NCI-H748 (cell line): ENCODE measurements around the gene SH2D1A.
"Not testable (repeated sequence)": the region's sequence is repeated elsewhere in the genome, so short reads cannot be mapped to it uniquely, and the experiment has no call there.

ENCODE experiments used
- DNase-seq: peaks from one replicate; lab custom pipeline; 2025; ENCODE audit not compliant: unreplicated experiment; lab: John Stamatoyannopoulos, UW

The SH2D1A gene

DNA sequence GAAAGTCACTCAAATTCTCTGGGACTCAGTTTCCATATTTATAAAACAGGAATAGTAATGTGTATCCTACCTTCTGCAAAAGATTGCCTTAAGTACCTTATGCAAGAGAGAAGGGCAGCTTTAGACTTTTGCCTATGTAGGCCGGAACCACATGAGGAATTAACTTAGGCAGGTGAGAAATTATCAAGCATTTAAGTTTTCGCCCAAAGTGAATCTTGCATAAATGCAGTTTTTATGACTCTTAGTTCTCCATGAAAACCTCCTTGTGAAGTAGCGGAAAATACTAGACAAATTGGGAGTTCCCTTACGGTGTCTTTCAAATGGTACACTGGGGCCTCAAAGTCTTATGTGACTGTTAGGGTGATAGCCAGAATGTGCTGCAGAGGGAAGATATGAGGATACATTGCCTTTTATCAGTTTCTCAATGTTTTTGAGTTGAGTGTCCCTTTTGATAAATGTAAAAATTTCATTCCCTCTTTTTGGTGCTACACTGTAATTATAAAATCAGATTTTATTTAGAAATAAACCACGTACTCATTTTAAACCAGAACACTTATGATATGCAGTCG, 2.6 kb downstream of the SH2D1A start:
- no peak for DNase-seq

DNA sequence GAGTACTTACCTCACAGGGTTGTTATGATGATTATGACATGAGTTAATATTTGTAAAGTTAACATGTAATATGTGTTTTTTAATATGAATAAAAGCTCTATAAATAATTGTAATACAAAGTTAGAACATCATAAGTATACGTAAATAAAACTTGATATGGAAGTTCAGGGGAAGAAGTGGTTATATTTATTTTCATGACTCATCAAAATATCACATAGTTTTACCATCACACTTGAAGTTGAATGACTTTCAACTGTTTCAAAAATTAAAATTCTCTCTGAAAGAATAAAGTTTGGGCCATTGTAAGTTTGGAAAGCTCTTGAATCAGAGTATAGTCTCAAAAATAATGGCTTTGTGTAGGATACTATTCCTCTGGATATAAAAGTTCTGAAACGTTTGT, 8.3 kb downstream of the SH2D1A start:
- no peak for DNase-seq

DNA sequence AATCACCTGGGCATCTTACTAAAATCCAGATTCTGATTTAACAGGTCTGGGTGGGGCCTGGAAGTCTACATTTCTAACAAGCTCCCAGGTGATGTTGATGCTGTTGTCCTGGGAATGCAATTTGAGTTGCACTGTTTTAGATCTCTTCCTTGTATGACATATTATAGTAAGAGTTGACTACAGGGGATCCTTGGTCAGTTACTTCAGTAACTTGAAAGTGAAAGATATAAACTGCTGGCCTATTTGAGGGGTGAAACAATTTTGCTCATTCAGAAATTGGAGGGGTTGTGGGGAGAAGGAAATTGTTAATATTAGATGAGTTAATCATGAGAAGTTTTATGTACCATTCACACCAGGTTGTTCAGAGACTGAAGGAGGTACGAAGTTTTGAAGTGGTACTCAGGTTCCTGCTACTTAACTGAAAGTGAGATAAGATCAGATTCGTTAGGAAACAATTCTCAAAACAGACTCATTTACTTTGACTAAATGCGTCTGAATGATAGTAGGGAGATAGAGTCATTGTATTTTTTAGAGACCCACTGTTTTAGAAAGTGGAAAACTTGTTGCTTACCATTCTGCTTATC, 12.5 kb downstream of the SH2D1A start:
- no peak for DNase-seq

DNA sequence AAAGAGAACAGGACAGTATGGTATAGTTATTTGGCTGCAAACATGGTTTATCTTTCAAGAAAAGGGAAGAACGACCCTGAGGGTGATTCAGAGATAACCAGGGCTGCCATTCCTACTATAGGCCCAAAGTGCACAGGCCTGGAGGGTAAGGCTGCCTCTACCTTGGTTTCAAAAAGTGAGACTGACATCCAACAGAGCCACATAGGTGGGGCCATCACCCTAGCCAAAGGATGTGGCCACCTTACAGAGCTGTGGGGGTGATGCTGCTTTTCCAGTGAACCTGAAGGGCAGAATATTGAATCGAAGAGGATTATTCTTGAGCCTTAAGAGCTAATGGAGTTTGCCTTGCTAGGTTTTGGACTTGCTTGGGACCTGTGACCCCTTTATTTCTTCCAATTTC, 15.7 kb downstream of the SH2D1A start:
- DNase-seq, result no peak

DNA sequence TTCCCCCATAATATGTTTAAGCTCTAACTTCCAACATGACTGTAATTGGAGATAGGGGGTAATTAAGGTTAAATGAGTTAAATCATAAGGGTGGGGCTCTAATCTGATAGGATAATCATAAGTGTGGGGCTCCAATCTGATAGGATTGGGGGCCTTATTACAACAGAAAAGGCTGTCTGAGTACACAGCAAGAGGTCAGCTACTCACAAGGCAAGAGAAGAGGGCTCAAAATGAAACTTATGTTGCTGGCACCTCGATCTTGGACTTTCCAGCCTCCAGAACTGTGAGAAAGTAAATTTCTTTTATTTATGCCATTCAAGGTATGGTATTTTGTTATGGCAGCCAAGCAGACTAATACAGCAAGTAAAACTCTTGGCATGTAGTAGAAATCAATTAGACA, 16.4 kb downstream of the SH2D1A start:
- DNase-seq, result no peak

DNA sequence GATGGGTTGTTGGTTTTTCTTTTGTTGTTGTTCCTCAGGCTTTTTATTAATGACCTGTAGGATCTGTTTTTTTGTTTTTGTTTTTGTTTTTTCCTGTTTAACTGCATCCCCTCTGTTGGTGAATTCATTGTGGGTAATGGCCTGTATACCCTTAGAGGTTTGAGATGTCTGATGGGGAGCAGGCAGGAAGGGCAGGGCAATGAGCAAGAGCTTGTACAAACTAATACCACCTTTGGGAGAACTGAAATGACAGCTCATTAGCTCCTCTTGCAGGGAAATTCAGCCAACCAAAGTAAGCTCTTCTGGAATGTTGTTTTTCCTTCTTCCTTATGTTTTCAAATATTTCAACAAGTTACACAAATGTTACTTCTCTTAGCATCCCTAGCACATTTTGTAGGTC, 23.4 kb downstream of the SH2D1A start:
- no peak for DNase-seq

DNA sequence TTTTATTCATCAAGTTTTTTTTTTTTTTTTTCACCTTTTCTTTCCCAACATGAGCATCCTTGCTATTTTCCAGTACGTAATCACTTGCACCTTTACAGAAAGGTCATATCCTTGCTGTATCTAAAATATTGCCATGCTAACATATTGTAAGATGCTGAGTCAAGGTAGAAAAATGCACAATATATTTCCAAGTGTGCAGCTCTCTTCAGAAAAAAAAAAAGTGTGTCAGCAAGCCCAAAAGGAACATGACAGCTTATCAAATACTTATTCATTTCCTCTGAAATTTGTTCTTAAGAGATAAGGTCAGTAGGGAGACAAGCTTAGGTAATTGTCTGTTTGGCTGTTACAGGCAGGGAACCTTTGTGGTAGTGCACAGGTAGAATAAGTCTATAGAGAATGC, 27.0 kb downstream of the SH2D1A start:
- DNase-seq, result no peak

DNA sequence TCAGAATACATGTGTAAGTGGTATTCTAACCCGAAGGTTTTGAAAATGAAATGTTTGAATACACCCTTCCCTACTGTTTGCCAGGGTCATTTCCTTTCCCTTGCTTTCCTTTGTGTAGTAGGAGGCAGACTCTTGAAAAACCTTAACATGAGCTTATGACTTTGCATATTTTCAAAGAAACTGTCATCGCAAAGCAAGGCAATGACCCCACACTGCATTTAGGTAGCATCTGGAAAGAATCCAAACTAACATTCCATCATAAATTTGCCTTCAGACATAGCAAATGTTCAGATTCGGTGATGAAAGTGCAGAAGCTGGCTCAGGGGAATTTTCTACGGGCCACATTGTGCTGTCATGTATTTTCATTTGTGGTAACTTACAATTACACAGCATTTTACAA, 32.3 kb downstream of the SH2D1A start:
- no peak for DNase-seq

DNA sequence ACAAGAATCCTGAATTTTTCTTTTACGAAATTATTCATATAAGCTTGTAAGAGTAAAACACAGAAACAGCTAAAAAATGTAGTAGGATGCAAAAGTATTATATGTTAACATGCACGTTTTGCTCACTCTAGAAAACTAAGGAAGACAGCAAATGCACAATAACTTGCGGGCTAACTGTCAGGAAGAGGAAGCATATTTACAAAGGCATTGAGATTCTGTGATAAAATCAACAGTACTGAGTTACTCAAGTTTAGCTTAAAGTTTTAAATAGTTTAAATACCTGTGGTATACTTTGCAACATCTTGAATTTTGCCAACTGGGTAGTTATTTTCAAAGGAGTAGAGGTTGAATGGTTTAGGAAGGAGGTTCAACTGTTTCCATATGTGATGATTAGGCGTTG, 37.0 kb downstream of the SH2D1A start:
- DNase-seq, result no peak

DNA sequence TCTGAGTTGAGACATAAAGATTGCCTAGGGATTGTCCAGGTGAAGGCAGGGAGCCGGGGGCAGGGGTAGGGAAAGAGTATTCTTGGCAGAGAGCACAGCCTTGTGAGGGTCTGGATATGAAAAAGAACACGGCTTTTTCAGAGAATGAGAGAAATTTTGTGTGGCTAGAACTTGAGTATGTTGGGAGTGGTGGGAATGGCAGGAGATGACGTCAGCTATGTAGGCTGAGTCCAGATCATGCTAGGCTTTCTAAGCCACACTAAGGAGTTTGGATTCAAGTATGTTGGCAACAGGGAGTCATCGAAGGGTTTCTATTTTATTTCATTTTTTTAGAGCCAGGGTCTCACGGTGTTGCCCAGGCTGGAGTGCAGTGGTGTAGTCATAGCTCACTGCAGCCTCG, 40.0 kb downstream of the SH2D1A start:
- no peak for DNase-seq

DNA sequence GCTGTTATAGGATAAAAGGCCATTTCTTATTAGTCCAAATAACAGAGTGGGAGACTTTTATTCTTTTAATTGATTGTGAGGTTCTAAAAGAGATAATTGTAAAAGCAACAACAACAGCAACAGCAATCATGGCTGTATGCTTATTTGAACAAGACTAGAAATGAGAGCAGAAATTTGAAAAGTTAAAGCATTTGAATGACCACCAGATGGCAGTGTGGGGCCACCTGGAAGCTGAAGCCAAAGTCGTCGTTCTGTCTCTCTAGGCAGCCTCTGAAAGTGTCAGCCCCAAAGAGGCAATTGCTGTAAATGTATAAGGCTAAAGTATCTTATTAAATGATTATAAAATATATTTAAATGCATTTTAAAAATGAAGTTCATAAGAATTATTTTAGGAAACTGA, 42.2 kb downstream of the SH2D1A start:
- DNase-seq, result peak; percentile 59

DNA sequence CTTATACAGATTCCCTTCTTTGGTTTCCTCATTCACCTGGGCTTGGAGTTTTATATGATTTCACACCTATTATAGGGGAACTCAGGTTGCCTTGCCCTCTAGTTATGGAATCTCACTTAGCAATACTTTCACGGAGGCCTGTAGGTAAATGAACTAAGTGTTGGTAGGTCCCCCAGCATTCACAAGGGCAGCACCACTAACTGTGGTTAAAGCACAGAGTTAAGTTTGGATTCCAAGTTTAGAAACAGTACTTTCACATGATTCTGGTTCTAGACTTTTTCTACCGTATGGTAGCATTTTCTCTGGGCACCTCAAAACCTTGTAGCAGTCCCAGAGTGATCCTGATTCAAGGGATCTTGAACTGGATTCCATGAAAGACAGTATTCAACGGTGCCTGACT, 46.4 kb downstream of the SH2D1A start:
- no peak for DNase-seq

DNA sequence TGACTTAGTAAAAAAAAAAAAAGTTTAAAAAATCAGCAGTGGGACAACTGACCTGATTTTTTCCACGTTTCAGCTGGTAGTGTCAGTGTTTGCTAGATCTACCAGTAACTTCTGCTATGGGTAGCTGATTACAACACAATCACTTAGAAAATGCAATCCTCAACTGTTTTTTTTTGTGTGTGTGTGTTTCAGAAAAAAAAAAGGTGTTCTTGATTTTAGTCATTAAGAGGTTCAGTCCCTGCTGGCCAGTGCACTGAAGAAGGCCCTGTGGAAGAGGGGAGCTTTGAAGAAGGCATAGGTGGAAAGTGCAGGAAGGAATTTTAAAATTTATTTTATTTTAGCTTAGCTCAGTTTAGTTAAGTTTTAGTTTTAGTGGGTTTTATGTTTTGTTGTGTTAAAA, 46.9 kb downstream of the SH2D1A start:
- no peak for DNase-seq

DNA sequence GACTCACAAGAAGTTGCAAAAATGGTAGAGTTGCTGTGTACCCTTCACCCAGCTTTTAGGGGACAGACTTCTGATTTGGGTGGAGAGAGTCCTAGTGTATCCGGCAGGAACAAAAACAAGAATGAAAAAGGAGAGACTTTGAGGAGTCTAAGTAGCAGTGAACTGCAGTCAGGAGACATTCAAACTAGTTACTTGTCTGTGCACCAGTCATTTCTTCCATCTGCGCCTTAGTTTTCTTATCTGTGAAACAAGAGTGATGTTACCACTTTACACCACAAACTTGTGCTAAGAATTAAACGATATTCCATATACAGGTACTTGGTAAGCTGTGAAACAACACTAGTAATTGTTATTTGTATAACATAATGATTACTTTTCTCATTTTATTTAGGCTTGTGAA, 47.3 kb downstream of the SH2D1A start:
- no peak for DNase-seq

DNA sequence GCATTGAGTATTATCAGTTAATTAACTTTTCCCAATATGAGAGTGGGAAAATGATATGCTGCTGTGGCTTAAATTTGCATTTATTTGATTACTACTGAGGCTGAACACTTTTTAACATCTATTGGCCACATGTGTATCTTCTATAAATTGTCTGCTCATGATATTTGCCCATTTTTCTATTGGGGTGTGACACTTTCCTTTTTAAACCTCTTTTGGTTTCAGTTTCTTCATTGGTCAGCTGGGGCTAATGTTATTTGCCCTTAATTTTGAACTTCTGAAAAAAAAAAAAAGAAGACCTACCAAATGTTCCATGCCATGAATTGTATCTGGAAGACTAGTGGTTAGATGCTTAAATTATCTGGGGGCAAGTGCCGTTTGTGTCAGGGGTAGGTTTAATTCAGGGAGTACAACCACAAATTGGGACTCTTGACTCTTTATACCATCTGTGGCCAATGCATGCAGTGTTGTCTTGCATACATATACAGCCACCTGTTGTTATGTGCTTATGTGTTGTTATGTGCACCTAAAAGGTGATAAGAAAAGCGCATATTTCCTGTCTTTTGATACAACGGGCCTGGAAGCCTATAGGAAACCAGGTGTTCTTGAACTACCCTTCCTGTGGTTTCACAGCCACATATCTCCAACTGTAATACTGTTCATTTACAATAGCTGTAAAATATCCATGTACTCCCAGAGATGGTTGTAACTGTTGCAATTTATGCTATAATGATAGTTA, 49.0 kb downstream of the SH2D1A start:
- no peak for DNase-seq

DNA sequence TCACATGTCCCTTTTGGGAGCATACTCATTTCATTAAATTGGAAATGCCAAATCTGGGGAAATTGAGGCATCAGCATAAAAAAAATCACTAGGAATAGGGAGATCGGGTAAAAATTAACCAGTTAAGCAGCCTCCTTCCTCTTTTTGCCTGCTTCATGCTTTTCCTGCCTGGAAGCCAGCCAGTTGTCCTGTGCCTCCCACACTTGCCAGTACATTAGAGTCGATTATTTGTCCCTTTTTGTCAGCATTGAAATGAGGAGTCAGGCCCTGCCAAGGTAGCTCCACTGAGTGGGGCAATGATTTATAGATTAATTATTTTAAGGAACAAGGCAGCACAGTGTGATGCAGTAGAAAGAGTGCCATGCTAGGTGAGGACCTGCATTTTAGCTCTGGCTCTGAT, 55.3 kb downstream of the SH2D1A start:
- DNase-seq, result no peak

DNA sequence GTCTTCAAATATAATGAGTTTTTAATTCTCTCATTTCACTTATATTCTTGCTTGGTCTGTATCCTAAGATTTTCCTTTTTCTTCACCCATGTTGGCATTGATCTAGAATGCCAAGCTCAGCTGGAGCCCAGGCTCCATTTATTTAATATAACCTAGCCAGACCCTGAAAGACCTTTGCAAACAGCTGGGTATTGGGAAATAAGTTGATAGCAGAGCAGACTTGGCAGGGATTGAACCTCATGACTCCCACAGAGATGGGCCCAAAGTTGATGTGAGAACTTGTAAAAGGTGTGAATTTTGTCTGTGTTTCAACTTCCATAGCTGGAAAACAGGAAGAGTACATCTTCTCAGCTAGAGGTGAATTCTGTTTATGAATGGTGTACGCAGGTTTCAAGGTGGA, 59.5 kb downstream of the SH2D1A start:
- DNase-seq, result no peak

DNA sequence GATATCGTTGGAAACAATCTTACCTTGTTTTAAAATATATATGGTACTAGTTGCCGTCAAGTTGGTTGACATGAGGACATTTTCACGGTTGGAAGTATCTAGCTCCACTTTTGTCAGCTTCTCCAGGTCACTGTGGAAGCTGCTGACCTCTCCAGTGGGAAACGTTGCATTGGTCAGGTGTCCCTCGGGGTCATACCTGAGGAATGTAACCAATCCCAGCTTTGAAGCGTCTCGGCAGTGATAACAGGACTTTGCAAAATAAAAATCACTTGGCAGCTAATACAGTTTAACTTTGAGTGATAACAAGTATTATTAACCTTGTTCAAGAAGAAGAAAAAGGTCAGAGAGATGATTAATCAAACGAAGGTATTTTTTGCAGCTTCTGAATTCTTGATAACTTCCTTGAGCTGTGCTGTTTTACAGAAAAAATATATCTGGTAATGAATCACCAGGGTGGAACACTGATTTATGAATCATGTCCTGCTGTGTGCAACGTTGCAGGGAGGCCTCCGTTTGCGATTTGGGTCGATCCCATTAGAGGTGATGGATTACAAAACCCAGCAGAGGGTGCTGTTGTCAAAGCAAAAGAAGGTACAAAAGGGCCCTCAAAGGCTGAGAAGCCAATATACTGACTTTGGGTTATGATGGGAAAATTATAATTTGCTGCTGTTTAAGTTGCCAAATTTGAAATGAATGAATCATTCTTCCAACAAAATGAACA, 60.1 kb downstream of the SH2D1A start:
- peak; percentile 69 for DNase-seq

DNA sequence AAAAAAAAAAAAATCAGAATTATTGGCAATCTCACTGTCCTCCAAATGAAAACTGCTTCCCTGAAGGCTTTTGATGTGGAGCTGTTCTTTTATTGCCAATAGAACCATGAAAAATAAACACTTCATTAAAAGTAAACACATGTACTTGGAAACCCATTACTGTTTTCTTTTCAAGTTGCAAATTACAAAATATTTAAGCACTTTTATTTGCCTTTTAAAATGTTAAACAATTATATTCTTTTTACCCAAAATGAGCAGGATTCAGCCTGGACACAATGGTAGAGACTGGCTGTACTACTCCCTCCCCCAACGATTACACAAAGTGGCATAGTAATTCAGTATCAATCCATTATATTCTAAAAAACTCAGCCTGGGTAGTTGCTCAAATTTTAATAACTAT, 60.9 kb downstream of the SH2D1A start:
- no peak for DNase-seq

DNA sequence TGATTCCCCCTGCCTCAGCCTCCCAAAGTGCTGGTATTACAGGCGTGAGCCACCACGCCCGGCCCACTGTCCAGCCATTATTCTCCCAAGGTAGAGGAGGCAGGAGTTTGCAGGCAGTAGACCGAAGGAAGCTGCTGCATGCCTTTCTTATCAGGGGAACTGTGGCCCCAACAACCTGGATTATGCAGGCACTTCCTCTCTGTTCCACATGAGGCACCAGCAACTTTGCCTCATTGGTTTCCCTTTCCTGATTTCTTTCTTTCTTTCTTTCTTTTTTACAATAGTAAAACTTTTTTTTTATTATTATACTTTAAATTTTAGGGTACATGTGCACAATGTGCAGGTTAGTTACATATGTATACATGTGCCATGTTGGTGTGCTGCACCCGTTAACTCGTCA, 62.0 kb downstream of the SH2D1A start:
- DNase-seq, result not testable (repeated sequence)

DNA sequence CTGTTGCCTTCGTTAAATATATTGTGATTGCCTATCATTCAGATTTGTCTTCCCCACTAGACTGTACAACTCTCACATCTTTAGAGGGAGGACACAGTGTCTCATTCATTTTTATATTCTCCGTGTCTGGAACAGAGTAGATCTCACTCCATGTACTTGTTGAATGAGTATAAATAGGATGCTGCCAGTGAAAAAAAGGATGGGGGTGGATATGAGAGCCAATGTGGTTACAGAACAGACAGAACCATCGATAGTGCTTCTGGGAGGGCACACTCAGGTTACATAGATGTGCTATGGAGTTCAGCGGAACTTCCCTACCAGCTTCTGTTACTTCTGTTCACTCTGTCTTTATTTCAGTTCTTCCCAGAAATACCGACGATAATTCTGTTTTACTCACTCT, 66.9 kb downstream of the SH2D1A start:
- no peak for DNase-seq

DNA sequence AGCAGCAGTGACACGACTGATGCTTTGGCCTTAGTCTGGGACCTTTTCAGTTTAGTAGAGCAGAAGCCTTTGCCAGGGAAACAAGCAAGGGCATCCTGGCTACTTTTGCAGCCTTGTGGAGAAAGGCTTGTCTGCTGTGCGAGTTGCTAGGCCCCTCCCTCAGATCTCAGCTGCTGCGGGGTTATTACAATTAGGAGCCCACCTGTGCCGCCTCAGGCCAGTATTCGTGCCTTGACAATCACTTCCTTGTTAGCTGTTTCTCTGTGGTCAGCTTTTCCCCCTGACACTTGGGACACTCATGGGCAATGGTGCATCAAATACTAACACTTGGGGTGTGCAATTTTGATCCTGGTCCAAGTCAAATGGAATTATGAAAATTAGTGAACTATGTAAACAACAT, 67.9 kb downstream of the SH2D1A start:
- DNase-seq, result peak; percentile 65
